NCI-H1092 treated with DMSO at 0.1 percent for 48 hours (cell line): Measurements from ENCODE around the gene TRIM47.
A peak's percentile ranks its signal among the peaks of the same experiment; 100 is the strongest.

Experiments used
- DNase-seq: peaks from one replicate; lab custom pipeline; 2025; lab: John Stamatoyannopoulos, UW

The TRIM47 gene

GRCh38 chr17:75846692-75847613 is 31.4 kb downstream of the TRIM47 start:
- DNase-seq, result no peak

DNA sequence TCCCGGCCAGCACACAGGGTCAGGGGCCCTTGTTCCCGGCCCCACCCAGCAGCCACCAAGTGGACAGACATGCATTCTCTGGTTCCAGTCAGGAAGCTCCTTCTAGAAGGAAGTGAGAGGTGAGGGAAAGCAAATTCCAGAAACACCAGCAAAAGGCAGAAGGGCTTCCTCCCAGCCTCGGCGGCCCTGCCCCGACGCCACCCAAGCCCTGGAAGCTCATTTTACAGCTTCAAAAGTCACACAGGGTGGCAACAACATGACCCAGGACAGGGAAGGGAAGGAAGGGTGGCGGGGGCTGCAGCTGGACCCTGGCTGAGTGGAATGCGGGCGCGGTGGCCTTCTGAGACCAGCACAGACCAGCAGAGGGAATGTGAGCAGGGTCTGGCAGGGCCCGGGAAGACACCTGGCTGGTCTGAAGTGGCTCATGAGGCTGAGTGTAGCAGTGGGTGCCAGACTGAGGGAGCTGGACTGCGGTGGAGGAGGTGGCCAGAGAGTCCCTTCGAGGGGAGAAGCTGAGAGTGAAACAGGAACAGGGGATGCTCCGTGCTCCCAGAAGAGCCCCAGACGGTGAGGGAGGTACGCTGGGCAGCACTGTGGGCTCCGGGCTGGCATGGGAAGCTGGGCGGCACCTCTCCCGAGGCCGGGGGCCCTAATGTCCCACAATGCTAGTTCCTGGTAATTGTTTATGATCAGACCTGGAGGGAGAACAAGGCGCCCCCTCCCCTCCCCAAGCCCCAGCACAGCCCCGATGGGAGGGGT is 32.3 kb downstream of the TRIM47 start:
- DNase-seq, result no peak

GRCh38 chr17:75845058-75845711 is 33.2 kb downstream of the TRIM47 start:
- no peak for DNase-seq

DNA sequence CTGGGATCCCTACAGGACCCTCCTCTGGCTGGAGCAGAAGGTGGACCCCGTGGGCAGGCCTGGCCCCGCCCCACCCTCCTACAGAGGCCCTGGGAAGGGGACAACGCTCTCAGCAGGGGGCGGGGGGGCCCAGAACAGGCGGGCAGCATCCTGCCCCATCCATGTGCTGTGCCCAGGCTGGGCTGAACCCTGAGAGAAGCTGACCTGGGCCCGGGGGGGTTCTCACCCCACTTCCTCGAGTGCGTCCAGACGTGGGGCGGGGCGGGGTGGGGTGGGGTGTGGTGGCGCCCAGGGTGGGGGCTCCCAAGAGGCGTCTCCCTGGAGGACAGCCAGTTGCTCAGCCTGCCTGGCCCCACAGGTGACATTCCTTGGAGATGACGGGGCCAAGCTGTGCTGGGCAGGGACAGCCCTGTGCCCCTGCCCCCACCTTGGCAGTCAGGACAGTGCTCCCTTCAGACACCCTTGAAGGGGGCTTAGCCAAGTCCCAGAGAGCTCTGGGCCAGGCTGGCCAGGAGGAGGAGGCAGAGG is 33.8 kb downstream of the TRIM47 start:
- DNase-seq, result no peak

DNA sequence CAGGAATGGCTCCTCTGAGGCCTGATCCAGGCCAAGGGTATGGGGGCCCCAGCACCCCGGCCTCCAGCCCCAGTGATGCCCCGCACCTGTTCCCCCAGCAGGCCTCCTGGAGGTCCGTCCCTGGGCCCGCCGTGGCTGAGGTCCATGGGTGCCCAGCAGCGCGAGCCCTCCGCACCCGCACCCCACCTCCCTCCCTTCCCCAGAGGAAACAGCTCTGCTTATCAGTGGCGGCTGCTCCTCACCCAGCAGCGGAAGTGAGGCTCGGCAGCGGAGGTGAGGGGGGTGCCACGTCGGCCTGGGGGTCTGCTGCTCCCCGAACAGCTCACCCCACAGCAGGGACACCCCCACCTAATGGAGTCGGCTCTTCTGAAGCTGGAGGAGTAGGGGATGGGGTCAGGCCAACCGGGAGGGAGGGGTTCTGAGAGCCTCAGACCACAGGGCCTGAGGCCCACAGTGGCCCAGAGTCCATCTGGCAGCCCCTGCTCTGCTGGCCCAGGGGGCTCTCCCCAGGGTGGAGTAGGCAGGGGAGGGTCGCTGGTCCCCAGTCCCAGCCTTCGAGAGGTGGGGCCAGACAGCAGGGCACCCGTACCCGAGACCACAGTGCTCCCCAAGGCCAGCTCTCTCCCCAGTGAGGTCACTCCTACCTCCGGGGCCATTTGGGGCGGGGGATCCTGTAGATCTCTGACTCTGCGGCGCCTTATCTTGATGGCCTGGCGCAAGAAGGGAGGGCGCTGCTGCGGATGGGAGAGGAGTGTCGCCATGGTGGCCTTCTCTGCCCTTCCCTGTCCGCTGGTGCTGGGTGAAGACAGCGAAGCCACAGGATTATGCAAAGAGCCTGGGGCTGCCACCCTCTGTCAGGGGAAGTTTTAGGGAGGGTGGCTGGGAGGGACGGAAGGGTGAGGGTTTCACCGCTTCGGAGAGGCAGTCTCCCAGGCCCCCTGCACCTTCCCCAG is 34.5 kb downstream of the TRIM47 start, which contains the start of gene UNC13D:
Gene UNC13D, minus strand, starts transcription at position 828 of the 953 bp plus-strand sequence. Its CDS starts 67 bp downstream, at position 761.
- DNase-seq, result no peak

DNA sequence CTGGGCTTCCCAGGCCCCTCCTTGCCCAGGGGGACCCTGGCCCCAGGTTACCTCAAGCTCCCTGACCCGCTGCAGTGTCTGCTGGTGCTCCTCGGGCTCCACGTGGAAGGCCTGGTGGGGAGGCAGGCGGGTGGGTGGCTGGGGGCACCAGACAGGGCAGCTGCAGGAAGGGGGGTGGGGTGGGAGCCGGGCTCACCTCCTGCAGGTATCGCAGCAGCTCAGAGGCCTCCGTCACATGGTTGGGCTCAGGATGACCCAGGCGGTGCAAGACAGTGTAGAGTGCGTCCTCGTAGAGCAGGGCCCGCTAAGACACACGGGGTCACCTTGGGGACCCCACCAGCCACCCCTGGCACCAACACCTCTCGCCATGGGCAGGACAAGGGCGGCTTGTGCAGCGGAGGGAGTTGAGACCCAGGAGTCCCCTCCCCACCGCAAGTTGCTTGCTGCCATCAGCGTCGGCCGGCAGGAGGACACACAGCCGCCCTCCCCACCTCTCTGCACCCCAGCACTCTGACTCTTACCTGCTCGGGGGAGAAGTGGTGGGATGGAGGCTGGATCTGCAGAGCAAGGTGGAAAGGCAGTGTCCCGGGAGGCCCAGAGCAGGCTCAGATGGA is 35.3 kb downstream of the TRIM47 start:
- no peak for DNase-seq

DNA sequence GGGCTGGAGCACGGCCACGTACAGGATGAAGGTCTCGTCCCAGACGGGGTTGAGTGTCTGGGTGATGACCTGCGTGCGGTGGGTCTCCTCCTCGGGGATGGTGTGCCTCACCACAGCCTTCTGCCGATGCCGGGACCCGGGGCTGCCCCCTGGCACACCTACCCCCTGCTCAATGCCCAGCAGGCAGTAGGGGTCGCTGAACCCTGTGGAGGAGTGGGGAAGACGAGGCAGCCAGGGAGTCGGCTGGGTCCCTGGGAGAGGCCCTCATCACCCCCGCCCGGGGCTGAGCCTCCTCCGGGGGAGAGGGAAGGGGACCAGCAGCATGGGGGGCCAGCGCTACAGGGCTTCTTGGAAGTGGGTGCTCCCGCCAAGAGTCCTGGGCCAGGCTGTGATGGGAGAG is 36.0 kb downstream of the TRIM47 start:
- DNase-seq, result no peak

- no peak for DNase-seq
Measured at GRCh38 chr17:75840799-75841164, 37.6 kb downstream of the TRIM47 start.

- no peak for DNase-seq
Measured at GRCh38 chr17:75839942-75840798, 38.2 kb downstream of the TRIM47 start.

DNA sequence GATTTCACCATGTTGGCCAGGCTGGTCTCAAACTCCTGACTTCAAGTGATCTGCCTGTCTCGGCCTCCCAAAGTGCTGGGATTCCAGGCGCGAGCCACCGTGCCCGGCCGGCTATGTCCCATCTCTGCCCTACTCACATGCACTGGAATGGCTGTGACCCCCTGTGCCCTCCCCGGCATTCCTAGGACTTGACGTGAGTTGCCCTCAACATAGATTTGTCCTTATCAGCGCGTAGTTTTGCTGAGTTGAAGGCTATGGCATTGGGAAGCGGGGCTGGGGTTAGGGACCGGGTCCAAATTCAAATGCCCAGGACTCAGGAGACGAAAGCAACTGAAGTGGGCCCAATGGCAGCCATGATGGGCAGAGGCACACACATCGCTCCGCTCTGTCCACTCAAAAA is 40.0 kb downstream of the TRIM47 start:
- no peak for DNase-seq

- DNase-seq, result no peak
Measured at GRCh38 chr17:75837899-75838298, 40.5 kb downstream of the TRIM47 start.

DNA sequence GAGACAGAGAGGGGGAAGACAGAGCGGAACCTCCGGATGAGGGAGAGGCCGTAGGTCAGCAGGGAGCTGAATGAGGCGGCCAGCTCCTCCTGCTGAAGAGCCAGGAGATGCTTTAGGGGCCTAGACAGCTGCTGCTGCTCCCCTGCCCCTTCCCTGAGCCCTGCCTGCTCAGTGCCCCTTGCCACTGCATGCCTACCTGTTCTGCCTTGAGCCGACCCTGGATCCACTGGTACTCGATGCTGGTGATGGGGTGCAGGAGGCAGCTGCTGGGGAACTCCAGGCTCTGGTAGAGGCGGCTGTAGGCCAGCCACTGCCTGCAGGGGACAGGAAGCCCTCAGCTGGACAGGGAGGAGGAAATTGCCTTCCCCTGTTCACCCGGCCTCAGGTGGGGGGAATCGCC is 41.8 kb downstream of the TRIM47 start:
- no peak for DNase-seq

DNA sequence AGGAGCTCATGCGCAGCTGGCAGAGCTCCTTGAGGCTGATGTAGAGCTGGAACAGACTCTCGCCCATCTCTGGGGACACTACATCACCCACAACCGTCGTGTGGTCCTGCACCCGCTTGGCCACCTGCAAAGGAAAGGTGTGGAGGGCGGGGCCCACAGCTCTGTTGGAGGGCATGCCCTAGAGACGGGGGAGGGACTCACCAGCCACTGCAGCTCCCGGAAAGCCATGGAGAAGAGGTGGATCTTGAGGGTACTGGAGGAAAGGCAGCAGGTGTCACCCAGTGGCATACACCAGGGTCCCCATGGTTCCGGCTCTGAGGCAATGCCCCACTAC is 42.8 kb downstream of the TRIM47 start:
- DNase-seq, result peak; percentile 48

GRCh38 chr17:75834928-75835653 is 43.3 kb downstream of the TRIM47 start:
- peak; percentile 48 for DNase-seq

DNA sequence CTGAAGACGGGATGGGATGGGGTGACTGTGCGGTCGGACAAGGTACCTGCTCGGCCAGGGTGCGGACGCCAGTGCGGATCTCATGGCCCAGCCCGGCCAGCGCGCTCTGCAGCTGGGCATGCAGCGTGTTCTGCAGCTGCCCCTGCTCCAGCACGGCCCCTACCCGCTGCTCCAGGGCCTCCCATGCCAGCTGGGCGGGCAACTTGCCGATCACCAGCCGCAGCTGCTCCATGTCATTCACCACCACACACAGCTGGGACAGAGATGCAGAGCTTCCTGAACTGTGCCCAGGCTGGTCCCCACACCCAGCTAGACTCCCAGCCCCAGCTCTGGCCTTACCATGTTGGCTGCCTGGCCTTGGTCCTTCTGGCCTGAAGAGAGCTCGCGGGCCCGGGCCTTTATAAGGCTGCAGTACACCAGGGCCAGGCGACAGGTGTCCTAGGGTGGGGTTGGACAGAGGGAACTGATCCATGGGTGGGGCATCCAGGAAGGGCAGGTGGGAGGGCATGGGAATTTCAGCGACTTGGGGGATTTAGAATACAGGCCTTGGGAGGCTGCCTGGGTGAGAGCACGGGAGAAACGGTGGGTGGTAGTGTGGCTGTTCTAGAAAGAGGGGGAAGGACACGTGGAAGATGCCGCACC is 44.0 kb downstream of the TRIM47 start:
- DNase-seq, result no peak

- DNase-seq, result no peak
Measured at GRCh38 chr17:75832652-75833400, 45.6 kb downstream of the TRIM47 start.

GRCh38 chr17:75832164-75832651 is 46.2 kb downstream of the TRIM47 start:
- no peak for DNase-seq
